Measurements from ENCODE around the gene UBE2E2. TPM values are rescaled to one million over a fixed set of nuclear protein-coding genes. Genes with fewer than 3 reads are reported as not detected.

The UBE2E2 gene
- total RNA-seq, 1 experiment from 2014 or later, result 25.1 TPM

DNA sequence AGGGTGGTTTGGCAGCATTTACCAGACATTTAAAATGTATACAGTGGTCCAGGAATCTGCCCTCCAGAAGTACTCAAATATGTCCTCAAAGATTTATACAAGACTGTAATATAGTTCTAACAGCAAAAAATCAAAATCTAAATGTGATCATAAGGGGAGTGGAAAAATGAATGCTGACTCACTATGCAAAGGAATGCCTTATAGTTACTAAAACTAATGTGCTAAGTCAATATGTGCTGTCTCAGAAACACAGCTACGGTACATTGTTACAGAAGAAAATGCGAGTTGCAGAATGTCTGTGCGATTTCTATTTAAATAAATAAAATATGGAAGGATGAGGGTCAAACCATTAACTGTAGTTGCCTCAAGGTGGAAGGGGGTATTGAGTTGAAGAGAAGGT, 372.6 kb downstream of the UBE2E2 start:
- intact Hi-C loops (cut with micrococcal nuclease; ENCODE audit: unreplicated experiment), result no loop called here
- no peak for DNase-seq
- H3K9me3 Mint-ChIP-seq (ENCODE audit: low read depth, unreplicated experiment), result no peaks in the 10 kb centered on the region
- TF ChIP-seq, protein P1, sequence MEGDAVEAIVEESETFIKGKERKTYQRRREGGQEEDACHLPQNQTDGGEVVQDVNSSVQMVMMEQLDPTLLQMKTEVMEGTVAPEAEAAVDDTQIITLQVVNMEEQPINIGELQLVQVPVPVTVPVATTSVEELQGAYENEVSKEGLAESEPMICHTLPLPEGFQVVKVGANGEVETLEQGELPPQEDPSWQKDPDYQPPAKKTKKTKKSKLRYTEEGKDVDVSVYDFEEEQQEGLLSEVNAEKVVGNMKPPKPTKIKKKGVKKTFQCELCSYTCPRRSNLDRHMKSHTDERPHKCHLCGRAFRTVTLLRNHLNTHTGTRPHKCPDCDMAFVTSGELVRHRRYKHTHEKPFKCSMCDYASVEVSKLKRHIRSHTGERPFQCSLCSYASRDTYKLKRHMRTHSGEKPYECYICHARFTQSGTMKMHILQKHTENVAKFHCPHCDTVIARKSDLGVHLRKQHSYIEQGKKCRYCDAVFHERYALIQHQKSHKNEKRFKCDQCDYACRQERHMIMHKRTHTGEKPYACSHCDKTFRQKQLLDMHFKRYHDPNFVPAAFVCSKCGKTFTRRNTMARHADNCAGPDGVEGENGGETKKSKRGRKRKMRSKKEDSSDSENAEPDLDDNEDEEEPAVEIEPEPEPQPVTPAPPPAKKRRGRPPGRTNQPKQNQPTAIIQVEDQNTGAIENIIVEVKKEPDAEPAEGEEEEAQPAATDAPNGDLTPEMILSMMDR (IDR thresholded peaks at IDR 0.05; ENCODE audit: unreplicated experiment), result no peak
- CTCF ChIA-PET, result no interaction called here
- BruUV-seq (replicated peaks), result no TSS peak
- H3K4me1 Mint-ChIP-seq (ENCODE audit: low read depth, unreplicated experiment), result no peaks in the 10 kb centered on the region
- H3K27me3 Mint-ChIP-seq (ENCODE audit: unreplicated experiment), result no peaks in the 10 kb centered on the region
- H3K36me3 Mint-ChIP-seq (ENCODE audit: insufficient read depth, unreplicated experiment), result no peaks in the 10 kb centered on the region
- no peak overlapping the region for H3K27ac Mint-ChIP-seq (ENCODE audit: unreplicated experiment)
- H3K4me3 Mint-ChIP-seq (ENCODE audit: low read depth, unreplicated experiment), result no peak overlapping the region

DNA sequence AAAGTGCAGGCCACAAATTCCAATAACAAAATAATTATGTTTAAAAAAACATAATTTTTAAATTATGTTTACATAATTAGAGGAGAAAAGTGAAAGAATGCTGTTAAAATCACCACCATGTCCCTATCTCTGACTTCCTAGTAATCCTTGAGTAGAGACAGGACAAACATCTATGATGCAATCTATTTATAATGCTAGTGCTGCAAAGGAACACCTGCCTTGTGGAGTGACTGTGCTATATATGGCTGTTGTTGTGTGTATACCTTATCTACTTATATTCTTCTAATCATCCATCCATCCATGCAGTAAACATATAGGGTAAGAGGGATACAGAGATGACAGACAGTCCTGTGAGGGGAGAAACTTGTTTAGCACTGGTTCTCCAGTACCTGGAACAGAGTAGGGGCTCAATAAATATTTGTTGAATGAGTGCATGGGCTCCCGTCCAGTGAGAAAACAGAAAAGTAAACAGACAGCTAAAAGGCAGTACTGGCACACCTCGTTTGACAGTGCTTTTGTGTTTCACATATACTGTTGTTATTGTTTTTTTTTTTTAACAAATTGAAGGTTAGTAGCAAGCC, 373.3 kb downstream of the UBE2E2 start:
- Mint-ChIP-seq H3K4me1 (ENCODE audit: low read depth, unreplicated experiment) (no peaks in the 10 kb centered on the region), H3K36me3 (ENCODE audit: insufficient read depth, unreplicated experiment) (no peaks in the 10 kb centered on the region), H3K4me3 (ENCODE audit: low read depth, unreplicated experiment) (no peak overlapping the region), H3K9me3 (ENCODE audit: low read depth, unreplicated experiment) (no peaks in the 10 kb centered on the region), H3K27me3 (ENCODE audit: unreplicated experiment) (no peaks in the 10 kb centered on the region), H3K27ac (ENCODE audit: unreplicated experiment) (no peak overlapping the region)
- TF ChIP-seq, protein P1 (IDR thresholded peaks at IDR 0.05; ENCODE audit: unreplicated experiment), result no peak
- BruUV-seq (replicated peaks), result no TSS peak
- CTCF ChIA-PET, result interaction anchor here (0.7 kb wide), 1 partner anchor 89 kb away, joined by 3 read pairs; no protein-coding TSS in a partner anchor
- DNase-seq, result no peak
- intact Hi-C loops (cut with micrococcal nuclease; ENCODE audit: unreplicated experiment), result no loop called here

DNA sequence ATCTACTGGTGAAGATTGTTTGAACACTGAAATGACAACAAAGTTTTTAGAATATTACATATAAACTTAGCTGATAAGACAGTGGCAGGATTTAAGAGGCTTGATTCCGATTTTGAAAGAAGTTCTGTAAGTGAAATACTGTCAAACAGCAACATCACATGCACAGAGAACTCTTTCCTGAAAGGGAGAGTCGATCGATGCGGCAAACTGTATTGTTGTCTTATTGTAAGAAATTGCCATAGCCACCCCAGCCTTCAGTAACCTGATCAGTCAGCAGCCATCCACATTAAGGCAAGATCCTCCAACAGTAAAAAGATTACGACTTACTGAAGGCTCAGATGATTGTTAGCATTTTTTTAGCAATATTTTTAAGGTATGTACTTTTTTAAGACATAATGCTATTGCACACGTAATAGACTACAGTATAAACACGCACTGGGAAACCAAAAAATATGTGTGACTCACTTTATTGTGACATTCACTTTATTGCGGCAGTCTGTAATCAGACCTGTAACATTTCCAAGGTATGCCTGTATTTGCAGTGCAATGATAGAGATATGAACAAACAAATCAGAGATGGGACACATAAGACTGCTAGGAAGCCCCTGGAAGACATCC, 377.1 kb downstream of the UBE2E2 start:
- Mint-ChIP-seq H3K27me3 (ENCODE audit: unreplicated experiment) (no peaks in the 10 kb centered on the region), H3K9me3 (ENCODE audit: low read depth, unreplicated experiment) (no peaks in the 10 kb centered on the region), H3K27ac (ENCODE audit: unreplicated experiment) (no peak overlapping the region), H3K4me3 (ENCODE audit: low read depth, unreplicated experiment) (no peak overlapping the region), H3K4me1 (ENCODE audit: low read depth, unreplicated experiment) (no peaks in the 10 kb centered on the region), H3K36me3 (ENCODE audit: insufficient read depth, unreplicated experiment) (no peaks in the 10 kb centered on the region)
- no TSS peak for BruUV-seq (replicated peaks)
- TF ChIP-seq, protein P1 (IDR thresholded peaks at IDR 0.05; ENCODE audit: unreplicated experiment), result no peak
- intact Hi-C loops (cut with micrococcal nuclease; ENCODE audit: unreplicated experiment), result no loop called here
- no peak for DNase-seq
- CTCF ChIA-PET, result no interaction called here

DNA sequence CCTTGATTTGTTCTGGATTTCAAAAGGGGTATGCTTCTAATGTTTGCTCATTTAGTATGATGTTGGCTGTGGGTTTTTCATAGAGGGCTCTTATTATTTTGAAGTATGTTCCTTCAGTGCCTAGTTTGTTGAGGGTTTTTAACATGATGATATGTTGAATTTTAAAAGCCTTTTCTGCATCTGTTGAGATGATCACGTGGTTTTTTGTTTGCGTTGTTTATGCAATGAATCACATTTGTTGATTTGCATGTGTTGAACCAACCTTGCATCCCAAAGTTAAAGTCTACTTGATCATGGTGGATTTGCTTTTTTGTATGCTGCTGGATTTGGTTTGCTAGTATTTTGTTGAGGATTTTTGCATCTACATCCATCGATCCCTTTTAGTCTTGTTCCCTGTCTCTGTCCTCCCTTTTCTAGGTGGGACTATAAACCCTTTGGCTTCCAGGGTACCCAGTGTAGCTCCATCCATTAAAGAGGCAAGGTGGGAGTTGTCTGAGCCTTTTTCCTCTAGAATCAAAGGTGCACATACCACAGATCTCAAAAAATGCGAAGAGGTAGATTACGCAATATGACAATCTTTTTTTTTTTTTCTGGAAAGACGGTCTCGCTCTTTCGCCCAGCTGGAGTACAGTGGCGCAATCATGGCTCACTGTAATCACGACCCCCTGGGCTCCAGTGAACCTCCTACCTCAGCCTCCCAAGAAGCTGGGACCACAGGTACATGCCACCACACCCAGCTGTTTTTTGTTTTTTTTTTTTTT, 381.0 kb downstream of the UBE2E2 start:
- no peaks in the 10 kb centered on the region for H3K27me3 Mint-ChIP-seq (ENCODE audit: unreplicated experiment)
- no peak overlapping the region for H3K4me3 Mint-ChIP-seq (ENCODE audit: low read depth, unreplicated experiment)
- H3K36me3 Mint-ChIP-seq (ENCODE audit: insufficient read depth, unreplicated experiment), result no peaks in the 10 kb centered on the region
- H3K4me1 Mint-ChIP-seq (ENCODE audit: low read depth, unreplicated experiment), result no peaks in the 10 kb centered on the region
- CTCF ChIA-PET, result no interaction called here
- H3K27ac Mint-ChIP-seq (ENCODE audit: unreplicated experiment), result no peak overlapping the region
- TF ChIP-seq, protein P1 (IDR thresholded peaks at IDR 0.05; ENCODE audit: unreplicated experiment), result no peak
- DNase-seq, result no peak
- intact Hi-C loops (cut with micrococcal nuclease; ENCODE audit: unreplicated experiment), result no loop called here
- BruUV-seq (replicated peaks), result no TSS peak
- H3K9me3 Mint-ChIP-seq (ENCODE audit: low read depth, unreplicated experiment), result no peaks in the 10 kb centered on the region
